K562 (cell line): ENCODE data around the gene PPA2. TPM values are rescaled to one million over a fixed set of nuclear protein-coding genes. Genes with fewer than 3 reads are reported as not detected.

Source experiments
- CBFA2T3 ChIP-seq: fragments of 450-650 bp; IDR thresholded peaks from 2 replicates; pipeline ENCODE4 v1.6.1; 2017
- CEBPZ ChIP-seq: fragments of 150-350 bp; IDR thresholded peaks from 2 replicates; pipeline ENCODE4 v1.6.1; 2014; ENCODE audit warnings: low read depth, mild to moderate bottlenecking, low read length, borderline replicate concordance
- CHD4 ChIP-seq: fragments of 200-600 bp; sonication (generic); IDR thresholded peaks from 3 replicates; pipeline ENCODE4 v1.6.1; 2012; ENCODE audit warnings: low read depth, mild to moderate bottlenecking, mixed read lengths, low read length, inconsistent platforms; ENCODE audit not compliant: insufficient read depth, insufficient replicate concordance, poor library complexity, severe bottlenecking
- CREM ChIP-seq: IDR thresholded peaks from 2 replicates; pipeline ENCODE4 v1.6.1; 2014; ENCODE audit warnings: antibody characterized with exemption, low read depth
- E2F6 ChIP-seq, 2 experiments: IDR thresholded peaks; 2 replicates each; pipeline ENCODE4 v1.6.1; 2011; ENCODE audit warnings: borderline replicate concordance in 1 of 2, control low read depth in 1 of 2, low read depth in 1 of 2, low read length in 1 of 2, mild to moderate bottlenecking in 1 of 2, mixed read lengths in 1 of 2, moderate library complexity in 1 of 2; ENCODE audit not compliant: insufficient read depth in 1 of 2, insufficient read length in 1 of 2, poor library complexity in 1 of 2, severe bottlenecking in 1 of 2; ENCODE audit errors: extremely low read depth in 1 of 2
- FOXJ3 ChIP-seq: sonication (generic); formaldehyde crosslinking; IDR thresholded peaks from 2 replicates; pipeline ENCODE4 v1.4.0; 2020; ENCODE audit warnings: mild to moderate bottlenecking, missing genetic modification reagents
- GABPA ChIP-seq: fragments of 200-800 bp; sonication (Bioruptor generic); conservative IDR thresholded peaks from 2 replicates; pipeline ENCODE4 v1.6.1; 2016; ENCODE audit warnings: low read depth, missing genetic modification characterization, missing compliant biosample characterization
- KDM1A ChIP-seq, 2 experiments: fragments of 450-650 bp; IDR thresholded peaks; 2 replicates each; pipeline ENCODE4 v1.6.1; 2016; ENCODE audit warnings: mild to moderate bottlenecking in 2 of 2
- POLR3G ChIP-seq: IDR thresholded peaks from 2 replicates; pipeline ENCODE4 v1.6.1; 2011; ENCODE audit not compliant: insufficient read length, insufficient replicate concordance; ENCODE audit errors: extremely low read depth
- RBFOX2 ChIP-seq: fragments of 200-400 bp; formaldehyde crosslinking; IDR thresholded peaks from 2 replicates; pipeline ENCODE4 v1.6.1; 2017; ENCODE audit warnings: low read depth, mild to moderate bottlenecking, low read length, moderate library complexity
- RHOXF2B ChIP-seq: fragments of 250-450 bp; sonication (Bioruptor Pico); conservative IDR thresholded peaks from 2 replicates; pipeline ENCODE4 v1.5.1; 2021
- SP2 ChIP-seq: IDR thresholded peaks from 2 replicates; pipeline ENCODE4 v1.6.1; 2011; ENCODE audit warnings: mild to moderate bottlenecking, low read depth, low read length, moderate library complexity; ENCODE audit not compliant: poor library complexity, severe bottlenecking; ENCODE audit errors: extremely low read depth
- TGIF2 ChIP-seq: sonication (generic); formaldehyde crosslinking; IDR thresholded peaks from 2 replicates; pipeline ENCODE4 v1.8.1; 2022; ENCODE audit warnings: mild to moderate bottlenecking, missing genetic modification reagents, moderate library complexity
- TOE1 ChIP-seq, 2 experiments: fragments of 450-650 bp in 1 of 2; sonication (generic) in 1 of 2; formaldehyde crosslinking in 1 of 2; IDR thresholded peaks; 2 replicates each; pipeline versions ENCODE4 v1.7.1 to v1.8.0; 2016 to 2022; ENCODE audit warnings: borderline replicate concordance in 2 of 2, mild to moderate bottlenecking in 2 of 2, antibody characterized with exemption in 1 of 2, inconsistent platforms in 1 of 2, low read depth in 1 of 2, missing genetic modification reagents in 1 of 2, moderate library complexity in 1 of 2
- XRCC3 ChIP-seq: fragments of 450-650 bp; IDR thresholded peaks from 2 replicates; pipeline ENCODE4 v1.6.1; 2017; ENCODE audit warnings: mild to moderate bottlenecking, moderate library complexity
- ZNF217 ChIP-seq: sonication (generic); formaldehyde crosslinking; IDR thresholded peaks from 2 replicates; pipeline ENCODE4 v1.8.0; 2022; ENCODE audit warnings: mild to moderate bottlenecking, missing genetic modification reagents
- ZNF24 ChIP-seq: fragments of 450-650 bp; IDR thresholded peaks from 2 replicates; pipeline ENCODE4 v1.6.1; 2016
- ZNF347 ChIP-seq: fragments of 450-650 bp; formaldehyde crosslinking; IDR thresholded peaks from 2 replicates; pipeline ENCODE4 v1.4.0; 2020; ENCODE audit warnings: low read depth, mild to moderate bottlenecking, moderate library complexity
- ZNF41 ChIP-seq: fragments of 250-450 bp; sonication (Bioruptor Pico); conservative IDR thresholded peaks from 2 replicates; pipeline ENCODE4 v1.4.0; 2020; ENCODE audit warnings: mild to moderate bottlenecking
- ZNF431 ChIP-seq: sonication (generic); formaldehyde crosslinking; IDR thresholded peaks from 2 replicates; pipeline ENCODE4 v1.8.0; 2022; ENCODE audit warnings: mild to moderate bottlenecking, missing genetic modification reagents
- ZNF778 ChIP-seq: fragments of 450-650 bp; formaldehyde crosslinking; IDR thresholded peaks from 2 replicates; pipeline ENCODE4 v1.4.0; 2020; ENCODE audit warnings: mild to moderate bottlenecking, moderate library complexity
- ZNF830 ChIP-seq: fragments of 250-450 bp; sonication (Bioruptor Pico); IDR thresholded peaks from 2 replicates; pipeline ENCODE4 v1.5.0; 2021; ENCODE audit warnings: mild to moderate bottlenecking
- polyA plus RNA-seq, 8 experiments: library from polyadenylated mRNA; depleted of rRNA in 4 of 8; stranded (reverse) in 5 of 8; unstranded in 3 of 8; fragments of >200 nt; fragmentation: Nextera tagmentation in 2 of 8; fragmentation: Illumina TruSeq in 1 of 8; extraction: Ambion mirVana in 2 of 8; extraction: Trizol in 1 of 8; gene quantifications; 2 replicates each; pipeline versions ENCODE4 v1.2.1 to v1.2.3, GENCODE V29; 2011 to 2014; ENCODE audit warnings: inconsistent platforms in 1 of 8, missing spikeins in 1 of 8
- total RNA-seq, 7 experiments: library from RNA; depleted of rRNA in 6 of 7; stranded (reverse); fragments of >200 nt in 6 of 7; fragmentation: Illumina TruSeq in 2 of 7; extraction: Trizol in 2 of 7; gene quantifications; 2 replicates each; pipeline versions ENCODE4 v1.2.1 to v1.2.3, GENCODE V29; 2011 to 2021; ENCODE audit warnings: low replicate concordance in 1 of 7

PPA2 gene
- total and polyA plus RNA-seq, 9 of the 15 experiments (the other 6 are each of a cell fraction or from before 2014, with no cell fraction given): 48.3 to 190 (median 109) TPM

GRCh38 chr4:105473324-105474098 is at the start of gene PPA2 (continued):
- TF ChIP-seq E2F6 (IDR thresholded peaks at IDR 0.05; ENCODE audit: borderline replicate concordance in 1 of 2, extremely low read depth in 1 of 2, insufficient read depth in 1 of 2, insufficient read length in 1 of 2, low read depth in 1 of 2, low read length in 1 of 2, poor library complexity in 1 of 2, severe bottlenecking in 1 of 2): peak; percentile 64 to 80
- TF ChIP-seq KDM1A (IDR thresholded peaks at IDR 0.05): no peak
- no peak for TF ChIP-seq TGIF2 (CRISPR knock-in tag)
- peak; percentile 87 for TF ChIP-seq ZNF24
- no peak for TF ChIP-seq ZNF41 (CRISPR knock-in tag)
- no peak for TF ChIP-seq RHOXF2B (CRISPR knock-in tag)
- TF ChIP-seq ZNF778 (CRISPR knock-in tag): no peak
- peak; percentile 95 for TF ChIP-seq RBFOX2
- no peak for TF ChIP-seq ZNF347
- peak; percentile 92 for TF ChIP-seq CREM
- TF ChIP-seq FOXJ3 (CRISPR knock-in tag): no peak
- 0 out of 2 replicates have a peak, but pooled peaks have one; percentile 8 for TF ChIP-seq CBFA2T3
- peak; percentile 30; the same call in 1 of the 2 replicates for TF ChIP-seq GABPA (tag)
- no peak for TF ChIP-seq ZNF217 (CRISPR knock-in tag)
- TF ChIP-seq TOE1 (IDR thresholded peaks at IDR 0.05; ENCODE audit: borderline replicate concordance): peak; percentile 42; the same call in 1 of the 2 replicates
- TF ChIP-seq TOE1 (CRISPR knock-in tag; IDR thresholded peaks at IDR 0.05; ENCODE audit: borderline replicate concordance, low read depth): 0 out of 2 replicates have a peak, but pooled peaks have one; percentile 30
- TF ChIP-seq ZNF830 (CRISPR knock-in tag): no peak
- TF ChIP-seq POLR3G: no peak
- TF ChIP-seq XRCC3: no peak
- no peak for TF ChIP-seq SP2
- no peak for TF ChIP-seq CEBPZ
- no peak; the same call in 1 of the 2 replicates for TF ChIP-seq ZNF431
- no peak for TF ChIP-seq CHD4
